ENCODE measurements around the gene C20orf96.
"Not testable (repeated sequence)": the region's sequence is repeated elsewhere in the genome, so short reads cannot be mapped to it uniquely, and the experiment has no call there.

C20orf96 gene

GRCh38 chr20:226958-227357, 63.6 kb downstream of the C20orf96 start, which contains the start of gene DEFB129:
TSS of gene DEFB129 (plus strand) at chr20:227258. CDS start at chr20:227289, 31 bp downstream.
- DNase-seq: no peak

- not testable (repeated sequence) for DNase-seq
Measured at GRCh38 chr20:225879-226278, 64.7 kb downstream of the C20orf96 start.

- DNase-seq: no peak
Measured at GRCh38 chr20:221258-221830, 69.2 kb downstream of the C20orf96 start.
